ENCODE data around the gene MAOA.

Gene MAOA

GRCh38 chrX:43744284-43744683 is 88.2 kb downstream of the MAOA start:
- Histone ChIP-seq H2AFZ (ENCODE audit: low read depth, low read length, severe bottlenecking) (no peak overlapping the region), H3K79me2 (ENCODE audit: insufficient read depth, low read length) (no peaks in the 10 kb centered on the region), H3K27me3 (ENCODE audit: low read length) (no peaks in the 10 kb centered on the region), H4K20me1 (ENCODE audit: low read depth, low read length) (no peaks in the 10 kb centered on the region), H3K9ac (ENCODE audit: low read length) (no peak overlapping the region), H3F3A (ENCODE audit: insufficient read depth) (no peaks in the 10 kb centered on the region), H3K9me2 (replicated peaks; ENCODE audit: insufficient read depth, low read length) (no peaks in the 10 kb centered on the region), H3K36me3 (ENCODE audit: low read length) (no peaks in the 10 kb centered on the region), H3K4me3 (ENCODE audit: insufficient read depth, low read length, poor library complexity, severe bottlenecking) (no peak overlapping the region), H3K9me3 (ENCODE audit: insufficient read depth, low read length) (no peaks in the 10 kb centered on the region), H3K4me2 (ENCODE audit: low read depth, low read length, poor library complexity, severe bottlenecking) (no peak overlapping the region), H3K27ac (ENCODE audit: low read depth, low read length) (no peak overlapping the region)
- TF ChIP-seq CTCF (IDR thresholded peaks at IDR 0.05; ENCODE audit: insufficient read depth, low read length, poor library complexity, severe bottlenecking) (no peak), EZH2phosphoT487 (conservative IDR thresholded peaks at IDR 0.05; ENCODE audit: low read length) (no peak)

- Histone ChIP-seq H3K27me3 (ENCODE audit: low read length) (no peaks in the 10 kb centered on the region), H3K27ac (ENCODE audit: low read depth, low read length) (no peak overlapping the region), H3K4me2 (ENCODE audit: low read depth, low read length, poor library complexity, severe bottlenecking) (no peak overlapping the region), H3F3A (ENCODE audit: insufficient read depth) (no peaks in the 10 kb centered on the region), H3K4me3 (ENCODE audit: insufficient read depth, low read length, poor library complexity, severe bottlenecking) (no peak overlapping the region), H2AFZ (ENCODE audit: low read depth, low read length, severe bottlenecking) (no peak overlapping the region), H3K36me3 (ENCODE audit: low read length) (no peaks in the 10 kb centered on the region), H3K9ac (ENCODE audit: low read length) (no peak overlapping the region), H3K9me2 (replicated peaks; ENCODE audit: insufficient read depth, low read length) (no peaks in the 10 kb centered on the region), H4K20me1 (ENCODE audit: low read depth, low read length) (no peaks in the 10 kb centered on the region), H3K9me3 (ENCODE audit: insufficient read depth, low read length) (no peaks in the 10 kb centered on the region), H3K79me2 (ENCODE audit: insufficient read depth, low read length) (no peaks in the 10 kb centered on the region)
- TF ChIP-seq CTCF (IDR thresholded peaks at IDR 0.05; ENCODE audit: insufficient read depth, low read length, poor library complexity, severe bottlenecking) (no peak), EZH2phosphoT487 (conservative IDR thresholded peaks at IDR 0.05; ENCODE audit: low read length) (no peak)
Observed at GRCh38 chrX:43745938-43746721, 90.0 kb downstream of the MAOA start.

- no peaks in the 10 kb centered on the region for H3K9me3 ChIP-seq (ENCODE audit: insufficient read depth, low read length)
- no peak overlapping the region for H3K4me3 ChIP-seq (ENCODE audit: insufficient read depth, low read length, poor library complexity, severe bottlenecking)
- TF ChIP-seq CTCF (IDR thresholded peaks at IDR 0.05; ENCODE audit: insufficient read depth, low read length, poor library complexity, severe bottlenecking) (no peak), EZH2phosphoT487 (conservative IDR thresholded peaks at IDR 0.05; ENCODE audit: low read length) (no peak)
- no peaks in the 10 kb centered on the region for H4K20me1 ChIP-seq (ENCODE audit: low read depth, low read length)
- H3K36me3 ChIP-seq (ENCODE audit: low read length) = no peaks in the 10 kb centered on the region
- no peaks in the 10 kb centered on the region for H3K9me2 ChIP-seq (replicated peaks; ENCODE audit: insufficient read depth, low read length)
- H3K4me2 ChIP-seq (ENCODE audit: low read depth, low read length, poor library complexity, severe bottlenecking) = no peak overlapping the region
- no peak overlapping the region for H3K9ac ChIP-seq (ENCODE audit: low read length)
- H2AFZ ChIP-seq (ENCODE audit: low read depth, low read length, severe bottlenecking) = no peak overlapping the region
- H3F3A ChIP-seq (ENCODE audit: insufficient read depth) = no peaks in the 10 kb centered on the region
- H3K27me3 ChIP-seq (ENCODE audit: low read length) = no peaks in the 10 kb centered on the region
- no peaks in the 10 kb centered on the region for H3K79me2 ChIP-seq (ENCODE audit: insufficient read depth, low read length)
- no peak overlapping the region for H3K27ac ChIP-seq (ENCODE audit: low read depth, low read length)
Observed at GRCh38 chrX:43747476-43747875, 91.4 kb downstream of the MAOA start.
